Panc1 (cell line): ENCODE data around the gene HS6ST3.

Experiments
- CTCF ChIP-seq: fragments of 450-650 bp; IDR thresholded peaks from 2 replicates; pipeline ENCODE4 v1.5.1; 2017; ENCODE audit warnings: mild to moderate bottlenecking
- POLR2AphosphoS5 ChIP-seq: IDR thresholded peaks from 2 replicates; pipeline ENCODE4 v1.6.1; 2012; ENCODE audit warnings: mild to moderate bottlenecking, low read depth, low read length, moderate library complexity
- REST ChIP-seq, 2 experiments: IDR thresholded peaks; 2 replicates each; pipeline ENCODE4 v1.6.1; 2011 to 2012; ENCODE audit warnings: low read depth in 2 of 2, control low read depth in 1 of 2, low read length in 1 of 2, mild to moderate bottlenecking in 1 of 2, moderate library complexity in 1 of 2; ENCODE audit not compliant: insufficient read depth in 1 of 2
- TCF7L2 ChIP-seq: IDR thresholded peaks from 2 replicates; pipeline ENCODE4 v1.6.1; 2011; ENCODE audit warnings: mild to moderate bottlenecking, low read depth, low read length, inconsistent platforms

- TF ChIP-seq CTCF = no peak
- no peak for TF ChIP-seq TCF7L2
- no peak for TF ChIP-seq POLR2AphosphoS5
- no peak for TF ChIP-seq REST (IDR thresholded peaks at IDR 0.05; ENCODE audit: insufficient read depth in 1 of 2, low read depth in 2 of 2, low read length in 1 of 2)
Observed at GRCh38 chr13:96851856-96852445, 762.0 kb downstream of the HS6ST3 start.
